ENCODE results near the gene NDUFV1. TPM values are rescaled to one million over a fixed set of nuclear protein-coding genes. Genes with fewer than 3 reads are reported as not detected.

Gene NDUFV1
- total RNA-seq, 1 donor from 2014 or later: 321 TPM

- no peaks in the 10 kb centered on the region for H3K9me3 Mint-ChIP-seq
- H3K27ac Mint-ChIP-seq: no peak within 1 kb of the TSS
- H3K4me3 Mint-ChIP-seq: no peak within 1 kb of the TSS
- no peaks in the 10 kb centered on the region for H3K27me3 Mint-ChIP-seq
- no peaks in the 10 kb centered on the region for H3K36me3 Mint-ChIP-seq (ENCODE audit: low read depth)
- H3K4me1 Mint-ChIP-seq: peaks cover 3% of the 10 kb centered on the region
- intact Hi-C loops (cut with micrococcal nuclease): no loop called here
- DNase-seq: no peak
Observed at GRCh38 chr11:67639438-67639859, 32.7 kb downstream of the NDUFV1 start, which contains the start of gene TBX10. TBX10 (minus strand) TSS chr11:67639763; CDS start chr11:67639472, 291 bp downstream.

- Mint-ChIP-seq H3K27ac (no peak overlapping the region), H3K27me3 (no peaks in the 10 kb centered on the region), H3K9me3 (no peaks in the 10 kb centered on the region), H3K4me1 (peaks cover 3% of the 10 kb centered on the region), H3K36me3 (ENCODE audit: low read depth) (no peaks in the 10 kb centered on the region), H3K4me3 (no peak overlapping the region)
- DNase-seq: peak; percentile 87
- intact Hi-C loops (cut with micrococcal nuclease): no loop called here
Observed at GRCh38 chr11:67640021-67640757, 33.5 kb downstream of the NDUFV1 start.

GRCh38 chr11:67640758-67641337 is 34.1 kb downstream of the NDUFV1 start:
- Mint-ChIP-seq H3K27ac (no peak overlapping the region), H3K36me3 (ENCODE audit: low read depth) (no peaks in the 10 kb centered on the region), H3K9me3 (no peaks in the 10 kb centered on the region), H3K4me1 (peaks cover 3% of the 10 kb centered on the region), H3K27me3 (no peaks in the 10 kb centered on the region), H3K4me3 (no peak overlapping the region)
- DNase-seq: no peak
- intact Hi-C loops (cut with micrococcal nuclease): no loop called here

DNA sequence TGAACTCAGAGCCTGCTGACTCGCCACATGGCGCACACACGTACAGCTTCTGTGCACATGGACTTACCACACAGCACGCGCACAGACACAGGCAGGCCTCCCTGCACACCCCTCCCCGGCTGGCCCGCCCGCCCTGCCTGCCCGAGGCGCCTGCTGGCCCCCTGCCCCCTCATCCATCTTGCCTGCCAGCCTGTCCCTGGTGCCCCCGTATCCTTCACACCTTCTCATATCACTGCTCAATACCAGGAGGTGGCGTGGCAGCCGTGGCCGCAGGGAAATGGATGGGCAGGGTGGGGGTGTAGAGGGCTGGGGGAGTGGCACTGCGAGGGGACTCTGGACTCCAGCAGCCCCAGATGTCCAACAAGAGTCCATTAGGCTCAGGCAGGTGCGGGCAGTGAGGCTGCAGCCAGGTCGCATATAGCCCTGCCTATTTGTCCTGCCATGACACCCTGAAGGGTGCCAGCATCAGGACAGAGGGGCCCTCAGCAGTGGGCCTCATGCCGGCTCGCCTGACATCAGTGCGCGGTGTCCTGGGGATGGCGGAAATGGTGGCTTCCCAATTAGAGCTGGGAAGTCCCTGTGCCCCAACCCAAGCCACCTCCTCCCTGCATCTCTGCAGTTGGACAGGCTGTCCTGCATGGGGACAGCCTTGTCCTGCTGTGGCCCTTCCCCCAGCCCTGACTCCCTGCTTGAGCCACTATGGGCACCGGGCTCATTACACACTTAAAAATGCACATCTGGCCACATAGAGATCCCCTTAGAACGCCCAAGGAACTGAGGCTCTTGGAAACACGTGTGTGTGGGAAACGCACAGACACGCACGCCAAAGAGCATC is 34.8 kb downstream of the NDUFV1 start:
- Mint-ChIP-seq H3K36me3 (ENCODE audit: low read depth) (no peaks in the 10 kb centered on the region), H3K27me3 (no peaks in the 10 kb centered on the region), H3K27ac (no peak overlapping the region), H3K4me3 (no peak overlapping the region), H3K4me1 (peaks cover 10% of the 10 kb centered on the region), H3K9me3 (no peaks in the 10 kb centered on the region)
- DNase-seq: no peak
- intact Hi-C loops (cut with micrococcal nuclease): no loop called here

DNA sequence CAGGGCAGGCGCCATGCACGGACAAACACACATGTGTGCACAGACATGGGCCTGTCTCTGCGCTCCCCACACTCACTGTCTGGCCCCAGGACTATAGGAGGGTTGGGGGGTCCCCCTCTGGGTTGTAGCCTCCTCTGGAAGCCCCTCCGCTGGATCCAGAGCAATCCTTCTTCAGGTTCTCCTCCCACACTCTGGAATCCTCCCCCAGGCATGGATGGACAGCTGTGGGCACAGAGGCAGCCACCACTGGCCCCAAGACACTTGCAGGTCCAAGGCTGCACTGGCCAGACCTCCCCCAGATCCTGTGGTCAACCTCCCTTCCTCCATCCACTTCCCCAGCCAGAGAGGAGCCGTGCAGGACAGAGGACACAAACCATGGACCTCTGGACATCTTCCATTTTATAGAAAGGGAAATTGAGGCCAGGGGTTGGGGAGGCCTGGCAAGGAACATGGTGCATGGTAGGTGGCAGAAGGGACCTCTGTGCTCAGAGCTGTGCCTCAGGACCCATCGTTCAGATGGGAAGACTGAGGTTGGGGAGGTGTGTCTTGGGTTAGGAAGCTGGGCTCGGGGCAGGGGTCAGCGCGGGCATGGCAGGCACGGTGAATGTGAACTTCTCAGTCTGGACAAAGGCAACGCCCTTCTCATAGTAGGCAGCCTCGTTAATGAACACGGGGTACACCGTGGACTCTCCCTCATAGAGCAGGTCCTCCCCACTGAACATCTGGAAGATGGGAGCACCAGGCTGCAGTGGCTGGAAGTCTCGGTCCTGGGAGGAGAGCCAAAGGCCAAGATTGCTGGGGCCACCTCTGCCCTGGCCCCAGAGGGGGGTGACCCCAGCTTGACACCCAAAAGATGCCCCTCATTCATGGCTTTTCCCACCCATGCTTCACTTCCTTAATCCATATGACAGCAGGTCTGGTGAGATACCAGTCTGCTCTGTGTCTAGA is 35.7 kb downstream of the NDUFV1 start:
- no peak for DNase-seq
- Mint-ChIP-seq H3K27me3 (no peaks in the 10 kb centered on the region), H3K4me3 (no peak overlapping the region), H3K27ac (no peak overlapping the region), H3K9me3 (no peaks in the 10 kb centered on the region), H3K4me1 (peaks cover 13% of the 10 kb centered on the region), H3K36me3 (ENCODE audit: low read depth) (no peaks in the 10 kb centered on the region)
- intact Hi-C loops (cut with micrococcal nuclease): no loop called here

DNA sequence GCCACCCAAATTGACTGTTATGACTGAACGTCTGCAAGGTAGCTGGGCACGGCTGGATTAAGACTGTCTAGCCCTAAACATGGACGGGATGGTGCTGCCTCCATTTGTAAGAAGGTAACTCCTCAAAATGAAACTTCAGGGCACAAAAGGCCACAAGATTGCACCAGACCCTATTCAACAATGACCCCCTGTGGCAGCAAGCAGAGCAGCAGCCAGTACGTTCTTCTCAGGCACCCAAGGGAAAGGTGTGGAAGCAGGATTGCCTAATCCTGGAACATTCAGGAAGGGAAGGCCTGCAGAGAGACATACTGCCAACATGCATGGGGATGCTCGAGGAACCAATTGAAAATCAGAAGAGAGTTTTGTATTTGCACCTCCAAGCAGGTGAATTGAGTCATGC is 37.3 kb downstream of the NDUFV1 start:
- H3K36me3 Mint-ChIP-seq (ENCODE audit: low read depth): no peaks in the 10 kb centered on the region
- H3K4me3 Mint-ChIP-seq: no peak overlapping the region
- H3K9me3 Mint-ChIP-seq: no peaks in the 10 kb centered on the region
- intact Hi-C loops (cut with micrococcal nuclease): no loop called here
- DNase-seq: peak; percentile 63
- no peak overlapping the region for H3K27ac Mint-ChIP-seq
- H3K27me3 Mint-ChIP-seq: no peaks in the 10 kb centered on the region
- peaks cover 13% of the 10 kb centered on the region for H3K4me1 Mint-ChIP-seq

DNA sequence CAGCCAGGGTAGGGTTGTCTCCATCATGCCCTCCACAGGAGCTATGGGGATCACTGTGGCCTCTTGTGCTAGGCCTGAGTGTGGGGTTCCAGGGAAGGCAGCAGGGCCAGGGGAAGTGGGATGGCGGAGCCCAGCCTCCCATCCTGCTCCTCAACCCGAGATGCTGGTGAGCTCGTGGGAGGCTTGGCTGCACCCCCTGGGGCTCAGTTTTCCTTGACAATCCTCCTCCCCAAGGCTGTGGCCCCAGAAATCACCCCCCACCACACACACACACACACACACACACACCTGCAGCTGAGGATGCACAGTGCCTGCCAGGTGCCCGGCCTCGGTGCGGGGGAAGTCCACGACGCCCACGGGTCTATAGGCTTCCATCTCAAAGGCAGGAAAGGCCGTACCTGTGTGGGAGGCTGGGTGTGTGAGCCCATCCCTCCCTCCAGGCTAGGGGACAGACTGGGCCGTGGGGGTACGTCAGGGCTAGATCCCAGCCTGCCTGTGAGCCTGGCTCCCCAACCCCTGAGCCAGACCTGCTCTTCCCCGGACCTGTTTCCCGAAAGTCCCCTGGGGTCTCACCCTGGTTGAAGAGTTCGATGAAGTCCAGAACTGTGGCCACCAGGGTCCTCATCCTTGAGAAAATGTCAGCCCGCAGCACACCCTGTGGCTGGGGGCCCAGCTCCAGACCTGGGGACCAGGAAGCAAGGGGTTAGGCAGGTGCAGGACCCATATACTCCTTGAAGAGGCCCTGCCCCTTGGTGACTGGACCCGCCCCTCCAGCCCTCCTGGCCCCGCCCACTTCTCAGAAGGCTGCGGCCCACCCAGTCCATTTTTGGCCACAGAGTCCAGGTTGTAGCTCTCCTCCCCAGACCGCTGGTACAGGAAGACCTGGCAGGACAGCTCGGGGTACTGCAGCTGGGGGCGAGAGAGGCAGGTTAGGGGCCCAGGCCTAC is 38.0 kb downstream of the NDUFV1 start:
- Mint-ChIP-seq H3K36me3 (ENCODE audit: low read depth) (no peaks in the 10 kb centered on the region), H3K4me1 (peaks cover 13% of the 10 kb centered on the region), H3K9me3 (no peaks in the 10 kb centered on the region), H3K27ac (no peak overlapping the region), H3K27me3 (no peaks in the 10 kb centered on the region), H3K4me3 (no peak overlapping the region)
- no peak for DNase-seq
- intact Hi-C loops (cut with micrococcal nuclease): no loop called here

GRCh38 chr11:67645521-67646461 is 39.1 kb downstream of the NDUFV1 start:
- H3K9me3 Mint-ChIP-seq: no peaks in the 10 kb centered on the region
- H3K4me3 Mint-ChIP-seq: no peak overlapping the region
- peaks cover 18% of the 10 kb centered on the region for H3K4me1 Mint-ChIP-seq
- intact Hi-C loops (cut with micrococcal nuclease): no loop called here
- DNase-seq: no peak
- no peak overlapping the region for H3K27ac Mint-ChIP-seq
- no peaks in the 10 kb centered on the region for H3K36me3 Mint-ChIP-seq (ENCODE audit: low read depth)
- H3K27me3 Mint-ChIP-seq: no peaks in the 10 kb centered on the region

DNA sequence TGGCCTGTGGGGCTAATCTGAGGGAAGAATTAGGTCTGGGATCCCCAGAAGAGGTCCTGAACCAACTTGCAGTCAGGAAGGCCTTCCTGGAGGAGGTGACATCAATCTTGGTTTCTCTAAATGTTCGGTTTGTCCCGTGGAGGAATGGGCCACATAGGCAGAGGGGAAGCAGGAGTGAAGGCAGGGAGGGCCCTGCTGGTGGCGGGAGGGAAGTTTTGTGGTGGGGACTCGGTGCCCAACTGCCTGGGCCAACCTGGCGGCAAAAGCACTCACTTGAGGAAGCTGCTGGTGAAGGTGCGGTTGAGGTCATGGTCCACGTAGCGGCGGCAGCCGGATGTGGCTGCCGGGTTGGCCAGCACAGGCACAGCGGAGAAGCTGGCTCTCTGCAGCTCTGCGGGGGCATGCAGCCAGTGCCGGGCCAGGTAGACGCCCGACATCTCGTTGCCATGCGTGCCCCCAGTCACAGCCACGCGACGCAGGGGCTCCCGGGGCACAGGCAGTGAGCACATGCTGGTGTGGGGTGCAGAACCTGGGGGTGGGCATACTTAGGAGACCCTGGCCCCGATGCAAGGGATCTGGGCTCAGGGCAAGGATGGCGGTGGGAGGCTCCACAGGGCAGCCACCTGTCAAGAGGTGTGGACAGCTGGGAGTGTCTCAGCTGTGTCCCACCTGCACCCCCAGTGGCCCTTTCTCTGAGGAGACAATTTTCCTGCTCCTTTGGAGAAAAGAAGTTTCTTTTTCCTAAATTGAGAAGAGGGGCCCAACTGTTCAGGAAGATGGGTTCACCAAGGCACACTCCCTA is 40.0 kb downstream of the NDUFV1 start:
- peaks cover 18% of the 10 kb centered on the region for H3K4me1 Mint-ChIP-seq

DNA sequence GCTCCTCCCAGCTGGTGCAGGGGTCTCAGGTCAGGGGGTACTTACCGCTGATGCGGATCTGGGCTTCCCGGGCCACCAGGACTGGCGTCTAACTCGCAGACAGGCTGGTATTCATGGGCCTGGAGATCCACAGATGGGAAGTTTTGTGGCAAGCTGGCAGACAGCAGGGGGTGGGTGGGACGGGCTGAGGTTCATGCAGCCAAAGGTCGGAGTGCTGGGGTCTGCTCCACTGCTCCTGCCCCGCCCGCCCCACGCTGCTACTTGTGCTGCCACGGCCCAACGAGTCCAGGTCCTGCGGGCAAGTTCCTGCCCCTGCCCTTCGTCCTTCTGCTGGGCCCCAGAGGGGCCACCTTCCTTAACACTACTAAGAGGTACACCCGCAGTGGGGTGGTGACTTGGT is 40.7 kb downstream of the NDUFV1 start:
- intact Hi-C loops (cut with micrococcal nuclease): no loop called here
- H3K36me3 Mint-ChIP-seq (ENCODE audit: low read depth): no peaks in the 10 kb centered on the region
- H3K27ac Mint-ChIP-seq: no peak overlapping the region
- no peaks in the 10 kb centered on the region for H3K27me3 Mint-ChIP-seq
- H3K9me3 Mint-ChIP-seq: no peaks in the 10 kb centered on the region
- DNase-seq: no peak
- H3K4me1 Mint-ChIP-seq: peaks cover 18% of the 10 kb centered on the region
- no peak overlapping the region for H3K4me3 Mint-ChIP-seq

More for the DNA sequence above, 40.0 kb downstream of the NDUFV1 start:
- Mint-ChIP-seq H3K27ac (peak overlapping the region; percentile 20), H3K36me3 (ENCODE audit: low read depth) (no peaks in the 10 kb centered on the region), H3K27me3 (no peaks in the 10 kb centered on the region), H3K9me3 (no peaks in the 10 kb centered on the region), H3K4me3 (peak overlapping the region; percentile 6)
- DNase-seq: peak; percentile 81
- intact Hi-C loops (cut with micrococcal nuclease): no loop called here

- no peak overlapping the region for H3K4me3 Mint-ChIP-seq
- H3K27ac Mint-ChIP-seq: no peak overlapping the region
- intact Hi-C loops (cut with micrococcal nuclease): no loop called here
- no peaks in the 10 kb centered on the region for H3K27me3 Mint-ChIP-seq
- peaks cover 18% of the 10 kb centered on the region for H3K4me1 Mint-ChIP-seq
- H3K9me3 Mint-ChIP-seq: no peaks in the 10 kb centered on the region
- peak; percentile 79 for DNase-seq
- H3K36me3 Mint-ChIP-seq (ENCODE audit: low read depth): no peaks in the 10 kb centered on the region
Observed at GRCh38 chr11:67648140-67648795, 41.5 kb downstream of the NDUFV1 start.

Measured in activated CD4-positive, alpha-beta T cell treated with anti-CD3 and anti-CD28 coated beads, Interleukin-2, amount 10 ng/mL, durations not matched to agents 24 days and 14 days (primary cell).